H1 (cell line): ENCODE results near the gene TBC1D3B. TPM values are rescaled to one million over a fixed set of nuclear protein-coding genes. Genes with fewer than 3 reads are reported as not detected.

ENCODE experiments used
- HDAC2 ChIP-seq, 2 experiments: fragments of 300-600 bp in 1 of 2; sonication (generic) in 1 of 2; IDR thresholded peaks; 2 replicates each; pipeline ENCODE4 v1.6.1; 2011 to 2012; ENCODE audit warnings: low read depth in 2 of 2, low read length in 2 of 2, mild to moderate bottlenecking in 2 of 2, moderate library complexity in 2 of 2, borderline replicate concordance in 1 of 2, inconsistent platforms in 1 of 2
- KDM4A ChIP-seq: IDR thresholded peaks from one replicate; pipeline ENCODE4 v1.7.1; 2012; ENCODE audit warnings: low read depth, mild to moderate bottlenecking, moderate library complexity, low read length, inconsistent platforms; ENCODE audit not compliant: severe bottlenecking
- RNF2 ChIP-seq: fragments of 200-900, 300-1000 bp; sonication (generic); IDR thresholded peaks from 2 replicates; pipeline ENCODE4 v1.7.1; 2016; ENCODE audit warnings: borderline replicate concordance, low read depth, mild to moderate bottlenecking, antibody characterized with exemption, low read length; ENCODE audit not compliant: poor library complexity, severe bottlenecking; ENCODE audit errors: missing control alignments
- SIX5 ChIP-seq: IDR thresholded peaks from 2 replicates; pipeline ENCODE4 v1.6.1; 2011; ENCODE audit warnings: mild to moderate bottlenecking, low read depth, low read length
- TAF1 ChIP-seq: IDR thresholded peaks from 2 replicates; pipeline ENCODE4 v1.6.1; 2011; ENCODE audit warnings: mild to moderate bottlenecking, low read depth, low read length
- YY1 ChIP-seq: IDR thresholded peaks from 2 replicates; pipeline ENCODE4 v1.6.1; 2011; ENCODE audit warnings: low read depth, mild to moderate bottlenecking, low read length
- polyA plus RNA-seq, 7 experiments: library from polyadenylated mRNA; depleted of rRNA in 3 of 7; stranded (reverse) in 5 of 7; unstranded in 2 of 7; fragments of >200 nt in 5 of 7; fragments of 200-250 nt in 2 of 7; gene quantifications; 1 replicate in 5 of 7; 2 replicates in 1 of 7; 4 replicates in 1 of 7; pipeline versions ENCODE4 v1.2.1 to v1.2.3, GENCODE V29; 2011 to 2013; ENCODE audit warnings: missing spikeins in 2 of 7, mixed read lengths in 2 of 7
- total RNA-seq: library from RNA; stranded (reverse); fragmentation: NEBNext Ultra II Directional; extraction: Animal tissue kit (Norgen Biotek cat#: 25700); gene quantifications from 2 replicates; pipeline ENCODE4 v1.2.1, GENCODE V29; 2021
- TF ChIP-seq, protein P1 (sequence below), 3 experiments: IDR thresholded peaks; 1 replicate in 2 of 3; 2 replicates in 1 of 3; pipeline versions ENCODE4 v1.5.1 to v1.6.1; 2011; ENCODE audit warnings: low read length in 3 of 3, mild to moderate bottlenecking in 3 of 3, inconsistent platforms in 2 of 3, low read depth in 1 of 3, moderate library complexity in 1 of 3; ENCODE audit not compliant: insufficient read depth in 1 of 3; ENCODE audit errors: control extremely low read depth in 1 of 3

Gene TBC1D3B
- total and polyA plus RNA-seq, 2 of the 8 experiments (the other 6 are each of a cell fraction or from before 2014, with no cell fraction given) = 0.54 to 6.2 TPM

GRCh38 chr17:36182176-36183000 is 6.0 kb upstream of the TBC1D3B start (continued):
- TF ChIP-seq KDM4A (peak; percentile 88), TAF1 (no peak), RNF2 (no peak), YY1 (no peak), HDAC2 (IDR thresholded peaks at IDR 0.05; ENCODE audit: borderline replicate concordance in 1 of 2, low read depth in 2 of 2, low read length in 2 of 2) (no peak; a peak in 1 of 4 replicates), SIX5 (no peak)
- TF ChIP-seq, protein P1, sequence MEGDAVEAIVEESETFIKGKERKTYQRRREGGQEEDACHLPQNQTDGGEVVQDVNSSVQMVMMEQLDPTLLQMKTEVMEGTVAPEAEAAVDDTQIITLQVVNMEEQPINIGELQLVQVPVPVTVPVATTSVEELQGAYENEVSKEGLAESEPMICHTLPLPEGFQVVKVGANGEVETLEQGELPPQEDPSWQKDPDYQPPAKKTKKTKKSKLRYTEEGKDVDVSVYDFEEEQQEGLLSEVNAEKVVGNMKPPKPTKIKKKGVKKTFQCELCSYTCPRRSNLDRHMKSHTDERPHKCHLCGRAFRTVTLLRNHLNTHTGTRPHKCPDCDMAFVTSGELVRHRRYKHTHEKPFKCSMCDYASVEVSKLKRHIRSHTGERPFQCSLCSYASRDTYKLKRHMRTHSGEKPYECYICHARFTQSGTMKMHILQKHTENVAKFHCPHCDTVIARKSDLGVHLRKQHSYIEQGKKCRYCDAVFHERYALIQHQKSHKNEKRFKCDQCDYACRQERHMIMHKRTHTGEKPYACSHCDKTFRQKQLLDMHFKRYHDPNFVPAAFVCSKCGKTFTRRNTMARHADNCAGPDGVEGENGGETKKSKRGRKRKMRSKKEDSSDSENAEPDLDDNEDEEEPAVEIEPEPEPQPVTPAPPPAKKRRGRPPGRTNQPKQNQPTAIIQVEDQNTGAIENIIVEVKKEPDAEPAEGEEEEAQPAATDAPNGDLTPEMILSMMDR (IDR thresholded peaks at IDR 0.05; ENCODE audit: control extremely low read depth in 1 of 3, insufficient read depth in 1 of 3, low read depth in 1 of 3, low read length in 3 of 3) = peak in 1 of 3 experiments; percentile 1; a peak in 1 of 4 replicates
